Parathyroid adenoma (tissue), 2 donors: Measurements from ENCODE around the gene DUSP2.

Experiments
- H2AFZ ChIP-seq: fragments of 300-600 bp; sonication (generic); one replicate; pipeline ENCODE4 v1.7.0; 2017; ENCODE audit warnings: antibody characterized with exemption, mild to moderate bottlenecking
- H3K27ac ChIP-seq: fragments of 300-600 bp; sonication (generic); one replicate; pipeline ENCODE4 v1.7.0; 2017
- H3K27me3 ChIP-seq: fragments of 300-600 bp; sonication (generic); one replicate; pipeline ENCODE4 v1.7.0; 2017; ENCODE audit warnings: low read length; ENCODE audit not compliant: control insufficient read depth, insufficient read depth
- H3K36me3 ChIP-seq: fragments of 300-600 bp; sonication (generic); one replicate; pipeline ENCODE4 v1.7.0; 2017; ENCODE audit warnings: low read length; ENCODE audit not compliant: control insufficient read depth, insufficient read depth
- H3K4me1 ChIP-seq: fragments of 300-600 bp; sonication (generic); one replicate; pipeline ENCODE4 v1.7.0; 2017; ENCODE audit warnings: control low read depth
- H3K4me2 ChIP-seq: fragments of 300-600 bp; sonication (generic); one replicate; pipeline ENCODE4 v1.7.0; 2017; ENCODE audit warnings: low read length
- H3K4me3 ChIP-seq: fragments of 300-600 bp; sonication (generic); one replicate; pipeline ENCODE4 v1.7.0; 2017; ENCODE audit warnings: low read depth, low read length
- H3K79me2 ChIP-seq: fragments of 300-600 bp; sonication (generic); one replicate; pipeline ENCODE4 v1.7.0; 2017; ENCODE audit warnings: control low read depth
- H3K9ac ChIP-seq: fragments of 300-600 bp; sonication (generic); one replicate; pipeline ENCODE4 v1.7.0; 2017; ENCODE audit warnings: mild to moderate bottlenecking
- H3K9me3 ChIP-seq: fragments of 300-600 bp; sonication (generic); one replicate; pipeline ENCODE4 v1.7.0; 2017; ENCODE audit warnings: low read length; ENCODE audit not compliant: control insufficient read depth
- TF ChIP-seq, protein P1 (sequence below): fragments of 300-600 bp; sonication (generic); IDR thresholded peaks from one replicate; pipeline ENCODE4 v1.7.0; 2017; ENCODE audit warnings: antibody characterized with exemption, mild to moderate bottlenecking
- donor health status: primary hyperparathyroidism.

Gene DUSP2

GRCh38 chr2:96159084-96159830, 14.0 kb upstream of the DUSP2 start:
- H3K27ac ChIP-seq: no peak overlapping the region
- no peak overlapping the region for H3K9ac ChIP-seq
- H3K4me2 ChIP-seq: no peak overlapping the region
- H3K27me3 ChIP-seq: no peaks in the 10 kb centered on the region
- no peaks in the 10 kb centered on the region for H3K36me3 ChIP-seq
- H3K4me3 ChIP-seq: no peak overlapping the region
- no peaks in the 10 kb centered on the region for H3K79me2 ChIP-seq
- TF ChIP-seq, protein P1, sequence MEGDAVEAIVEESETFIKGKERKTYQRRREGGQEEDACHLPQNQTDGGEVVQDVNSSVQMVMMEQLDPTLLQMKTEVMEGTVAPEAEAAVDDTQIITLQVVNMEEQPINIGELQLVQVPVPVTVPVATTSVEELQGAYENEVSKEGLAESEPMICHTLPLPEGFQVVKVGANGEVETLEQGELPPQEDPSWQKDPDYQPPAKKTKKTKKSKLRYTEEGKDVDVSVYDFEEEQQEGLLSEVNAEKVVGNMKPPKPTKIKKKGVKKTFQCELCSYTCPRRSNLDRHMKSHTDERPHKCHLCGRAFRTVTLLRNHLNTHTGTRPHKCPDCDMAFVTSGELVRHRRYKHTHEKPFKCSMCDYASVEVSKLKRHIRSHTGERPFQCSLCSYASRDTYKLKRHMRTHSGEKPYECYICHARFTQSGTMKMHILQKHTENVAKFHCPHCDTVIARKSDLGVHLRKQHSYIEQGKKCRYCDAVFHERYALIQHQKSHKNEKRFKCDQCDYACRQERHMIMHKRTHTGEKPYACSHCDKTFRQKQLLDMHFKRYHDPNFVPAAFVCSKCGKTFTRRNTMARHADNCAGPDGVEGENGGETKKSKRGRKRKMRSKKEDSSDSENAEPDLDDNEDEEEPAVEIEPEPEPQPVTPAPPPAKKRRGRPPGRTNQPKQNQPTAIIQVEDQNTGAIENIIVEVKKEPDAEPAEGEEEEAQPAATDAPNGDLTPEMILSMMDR: no peak
- no peaks in the 10 kb centered on the region for H3K4me1 ChIP-seq
- no peaks in the 10 kb centered on the region for H3K9me3 ChIP-seq
- H2AFZ ChIP-seq: no peak overlapping the region

- Histone ChIP-seq H2AFZ (no peak overlapping the region), H3K9ac (no peak overlapping the region), H3K79me2 (no peaks in the 10 kb centered on the region), H3K36me3 (no peaks in the 10 kb centered on the region), H3K27me3 (no peaks in the 10 kb centered on the region), H3K4me1 (no peaks in the 10 kb centered on the region), H3K4me2 (no peak overlapping the region), H3K4me3 (no peak overlapping the region), H3K27ac (no peak overlapping the region), H3K9me3 (no peaks in the 10 kb centered on the region)
- TF ChIP-seq, protein P1: no peak
Measured at GRCh38 chr2:96158554-96158940, 13.3 kb upstream of the DUSP2 start.

- H3K27ac ChIP-seq: no peak overlapping the region
- no peaks in the 10 kb centered on the region for H3K9me3 ChIP-seq
- H3K79me2 ChIP-seq: no peaks in the 10 kb centered on the region
- no peak overlapping the region for H2AFZ ChIP-seq
- no peak overlapping the region for H3K9ac ChIP-seq
- no peak overlapping the region for H3K4me3 ChIP-seq
- TF ChIP-seq, protein P1: no peak
- H3K36me3 ChIP-seq: no peaks in the 10 kb centered on the region
- H3K27me3 ChIP-seq: no peaks in the 10 kb centered on the region
- no peaks in the 10 kb centered on the region for H3K4me1 ChIP-seq
- H3K4me2 ChIP-seq: no peak overlapping the region
Measured at GRCh38 chr2:96157649-96158553, 12.7 kb upstream of the DUSP2 start.

- Histone ChIP-seq H3K4me1 (no peaks in the 10 kb centered on the region), H3K79me2 (no peaks in the 10 kb centered on the region), H3K27me3 (no peaks in the 10 kb centered on the region), H3K27ac (no peak overlapping the region), H3K36me3 (no peaks in the 10 kb centered on the region), H3K9ac (no peak overlapping the region), H2AFZ (no peak overlapping the region), H3K4me3 (no peak overlapping the region), H3K9me3 (no peaks in the 10 kb centered on the region), H3K4me2 (no peak overlapping the region)
- TF ChIP-seq, protein P1: no peak
Measured at GRCh38 chr2:96156926-96157648, 11.8 kb upstream of the DUSP2 start.
